Vagina (tissue), 2 donors: ENCODE measurements around the gene AARS1.
"Not testable (repeated sequence)": the region's sequence is repeated elsewhere in the genome, so short reads cannot be mapped to it uniquely, and the experiment has no call there.

Experiments
- POLR2A ChIP-seq, 2 donors: fragments of 450-650 bp; IDR thresholded peaks; one replicate each; pipeline ENCODE4 v1.6.1; 2017; ENCODE audit warnings: antibody characterized with exemption in 2 of 2, mild to moderate bottlenecking in 2 of 2, moderate library complexity in 2 of 2
- TF ChIP-seq, protein P1 (sequence below), 3 experiments: fragments of 450-650 bp in 2 of 3; fragments of 200-600 bp in 1 of 3; sonication (generic) in 1 of 3; IDR thresholded peaks; one replicate each; pipeline ENCODE4 v1.5.1; 2017 to 2019; ENCODE audit warnings: antibody characterized with exemption in 3 of 3, mild to moderate bottlenecking in 2 of 3, moderate library complexity in 2 of 3

GRCh38 chr16:70204668-70205405 is 84.5 kb downstream of the AARS1 start:
- TF ChIP-seq, protein P1, sequence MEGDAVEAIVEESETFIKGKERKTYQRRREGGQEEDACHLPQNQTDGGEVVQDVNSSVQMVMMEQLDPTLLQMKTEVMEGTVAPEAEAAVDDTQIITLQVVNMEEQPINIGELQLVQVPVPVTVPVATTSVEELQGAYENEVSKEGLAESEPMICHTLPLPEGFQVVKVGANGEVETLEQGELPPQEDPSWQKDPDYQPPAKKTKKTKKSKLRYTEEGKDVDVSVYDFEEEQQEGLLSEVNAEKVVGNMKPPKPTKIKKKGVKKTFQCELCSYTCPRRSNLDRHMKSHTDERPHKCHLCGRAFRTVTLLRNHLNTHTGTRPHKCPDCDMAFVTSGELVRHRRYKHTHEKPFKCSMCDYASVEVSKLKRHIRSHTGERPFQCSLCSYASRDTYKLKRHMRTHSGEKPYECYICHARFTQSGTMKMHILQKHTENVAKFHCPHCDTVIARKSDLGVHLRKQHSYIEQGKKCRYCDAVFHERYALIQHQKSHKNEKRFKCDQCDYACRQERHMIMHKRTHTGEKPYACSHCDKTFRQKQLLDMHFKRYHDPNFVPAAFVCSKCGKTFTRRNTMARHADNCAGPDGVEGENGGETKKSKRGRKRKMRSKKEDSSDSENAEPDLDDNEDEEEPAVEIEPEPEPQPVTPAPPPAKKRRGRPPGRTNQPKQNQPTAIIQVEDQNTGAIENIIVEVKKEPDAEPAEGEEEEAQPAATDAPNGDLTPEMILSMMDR (IDR thresholded peaks at IDR 0.05) = not testable (repeated sequence)
- TF ChIP-seq POLR2A (IDR thresholded peaks at IDR 0.05) = not testable (repeated sequence)
